HepG2 (cell line): ENCODE results near the gene MCM8. TPM values are rescaled to one million over a fixed set of nuclear protein-coding genes. Genes with fewer than 3 reads are reported as not detected.

Source experiments
- ARHGAP35 ChIP-seq: sonication (generic); formaldehyde crosslinking; IDR thresholded peaks from 2 replicates; pipeline ENCODE4 v1.9.0; 2022; ENCODE audit warnings: mild to moderate bottlenecking, inconsistent platforms, moderate library complexity, missing genetic modification reagents, borderline replicate concordance
- ARNTL ChIP-seq: sonication (generic); formaldehyde crosslinking; IDR thresholded peaks from 2 replicates; pipeline ENCODE4 v1.4.0; 2020; ENCODE audit warnings: mild to moderate bottlenecking, missing genetic modification reagents
- ATF4 ChIP-seq, 2 experiments: fragments of 450-650 bp in 1 of 2; sonication (generic) in 1 of 2; formaldehyde crosslinking; IDR thresholded peaks; 2 replicates each; pipeline versions ENCODE4 v1.5.0 to v1.8.0; 2020 to 2022; ENCODE audit warnings: mild to moderate bottlenecking in 1 of 2, missing genetic modification reagents in 1 of 2
- GTF2F1 ChIP-seq: fragments of 150-350 bp; IDR thresholded peaks from 2 replicates; pipeline ENCODE4 v1.6.1; 2014; ENCODE audit warnings: low read length
- GTF3A ChIP-seq: sonication (generic); formaldehyde crosslinking; conservative IDR thresholded peaks from 2 replicates; pipeline ENCODE4 v1.4.0; 2020; ENCODE audit warnings: mild to moderate bottlenecking, missing genetic modification reagents
- HMG20B ChIP-seq: conservative IDR thresholded peaks from 2 replicates; pipeline ENCODE4 v1.6.1; 2016; ENCODE audit warnings: missing genetic modification reagents, missing compliant biosample characterization
- ISL2 ChIP-seq: sonication (generic); formaldehyde crosslinking; IDR thresholded peaks from 2 replicates; pipeline ENCODE4 v1.5.0; 2020; ENCODE audit warnings: missing genetic modification reagents
- KAT8 ChIP-seq: IDR thresholded peaks from 2 replicates; pipeline ENCODE4 v1.6.1; 2016; ENCODE audit warnings: missing genetic modification reagents, missing compliant biosample characterization
- KLF16 ChIP-seq, 2 experiments: sonication (generic) in 1 of 2; formaldehyde crosslinking in 1 of 2; IDR thresholded peaks; 2 replicates each; pipeline versions ENCODE4 v1.6.1 to v1.8.0; 2016 to 2023; ENCODE audit warnings: missing genetic modification reagents in 2 of 2, missing compliant biosample characterization in 1 of 2
- NFE2L1 ChIP-seq: sonication (generic); formaldehyde crosslinking; IDR thresholded peaks from 2 replicates; pipeline ENCODE4 v1.4.0; 2020; ENCODE audit warnings: missing genetic modification reagents, mild to moderate bottlenecking, borderline replicate concordance
- PITX1 ChIP-seq: sonication (generic); formaldehyde crosslinking; IDR thresholded peaks from 2 replicates; pipeline ENCODE4 v1.5.1; 2020; ENCODE audit warnings: mild to moderate bottlenecking, missing genetic modification reagents
- SETDB1 ChIP-seq: sonication (generic); formaldehyde crosslinking; IDR thresholded peaks from 2 replicates; pipeline ENCODE4 v1.5.1; 2020; ENCODE audit warnings: missing genetic modification reagents, mild to moderate bottlenecking, borderline replicate concordance
- TAF15 ChIP-seq: fragments of 200-400 bp; formaldehyde crosslinking; IDR thresholded peaks from one replicate; pipeline ENCODE4 v1.6.1; 2018; ENCODE audit warnings: mild to moderate bottlenecking, low read depth, low read length; ENCODE audit not compliant: poor library complexity, severe bottlenecking
- THAP11 ChIP-seq: IDR thresholded peaks from 2 replicates; pipeline ENCODE4 v1.6.1; 2016; ENCODE audit warnings: missing biosample characterization, missing genetic modification reagents
- THYN1 ChIP-seq: sonication (generic); formaldehyde crosslinking; IDR thresholded peaks from 2 replicates; pipeline ENCODE4 v1.8.1; 2023; ENCODE audit warnings: low read depth, mild to moderate bottlenecking, moderate library complexity, missing genetic modification reagents, borderline replicate concordance
- ZMYM4 ChIP-seq: sonication (generic); formaldehyde crosslinking; IDR thresholded peaks from 2 replicates; pipeline ENCODE4 v1.8.1; 2023; ENCODE audit warnings: mild to moderate bottlenecking, missing genetic modification reagents
- ZNF468 ChIP-seq: sonication (generic); formaldehyde crosslinking; IDR thresholded peaks from 2 replicates; pipeline ENCODE4 v1.8.0; 2022; ENCODE audit warnings: mild to moderate bottlenecking, moderate library complexity, missing genetic modification reagents
- ZNF552 ChIP-seq: sonication (generic); formaldehyde crosslinking; IDR thresholded peaks from 2 replicates; pipeline ENCODE4 v1.9.0; 2022; ENCODE audit warnings: missing genetic modification reagents, mild to moderate bottlenecking, borderline replicate concordance
- ZNF580 ChIP-seq: IDR thresholded peaks from 2 replicates; pipeline ENCODE4 v1.6.1; 2016; ENCODE audit warnings: low read depth, borderline replicate concordance
- ZNF709 ChIP-seq: sonication (generic); formaldehyde crosslinking; IDR thresholded peaks from 2 replicates; pipeline ENCODE4 v1.5.0; 2020; ENCODE audit warnings: mild to moderate bottlenecking, missing genetic modification reagents
- ZNF720 ChIP-seq: sonication (generic); formaldehyde crosslinking; IDR thresholded peaks from 2 replicates; pipeline ENCODE4 v1.4.0; 2020; ENCODE audit warnings: missing genetic modification reagents
- ZNF766 ChIP-seq: sonication (generic); formaldehyde crosslinking; IDR thresholded peaks from 2 replicates; pipeline ENCODE4 v1.5.0; 2020; ENCODE audit warnings: missing genetic modification reagents, borderline replicate concordance
- ZNF816 ChIP-seq: sonication (generic); formaldehyde crosslinking; IDR thresholded peaks from 2 replicates; pipeline ENCODE4 v1.8.0; 2022; ENCODE audit warnings: missing genetic modification reagents, mild to moderate bottlenecking, borderline replicate concordance
- polyA plus RNA-seq, 8 experiments: library from polyadenylated mRNA; depleted of rRNA in 3 of 8; stranded (reverse) in 7 of 8; unstranded in 1 of 8; fragments of >200 nt; fragmentation: Illumina TruSeq in 4 of 8; extraction: Trizol in 4 of 8; gene quantifications; 2 replicates each; pipeline versions ENCODE4 v1.2.1 to v1.2.3, GENCODE V29; 2011 to 2016; ENCODE audit warnings: low read depth in 4 of 8, missing spikeins in 1 of 8, mixed read lengths in 1 of 8; ENCODE audit not compliant: insufficient read depth in 1 of 8
- total RNA-seq, 5 experiments: library from RNA; depleted of rRNA; stranded (reverse); fragments of >200 nt; fragmentation: Illumina TruSeq; extraction: Trizol; gene quantifications; 2 replicates each; pipeline ENCODE4 v1.2.3, GENCODE V29; 2016; ENCODE audit warnings: low read depth in 1 of 5
- TF ChIP-seq, protein P1 (sequence below): sonication (generic); formaldehyde crosslinking; IDR thresholded peaks from 2 replicates; pipeline ENCODE4 v1.4.0; 2020; ENCODE audit warnings: missing genetic modification reagents, borderline replicate concordance

MCM8 gene
- total and polyA plus RNA-seq, 2 of the 13 experiments (the other 11 are each of a cell fraction or from before 2014, with no cell fraction given): 11.5 to 59.3 TPM

GRCh38 chr20:5950271-5951031 lies at the start of gene MCM8, which contains the start of gene TRMT6 (continued):
- TF ChIP-seq PITX1 (CRISPR knock-in tag) (peak; percentile 85), ZNF766 (CRISPR knock-in tag) (peak; percentile 80; the same call in 1 of the 2 replicates), ATF4 (CRISPR knock-in tag; IDR thresholded peaks at IDR 0.05) (0 out of 4 replicates have a peak, but pooled peaks of 1 of the 2 experiments have one; percentile 76), KLF16 (CRISPR knock-in tag; IDR thresholded peaks at IDR 0.05) (peak in 1 of 2 experiments; percentile 99; a peak in 2 of 4 replicates), ZNF709 (CRISPR knock-in tag) (peak; percentile 89), SETDB1 (CRISPR knock-in tag) (no peak), ZNF580 (CRISPR knock-in tag) (peak; percentile 99; the same call in 1 of the 2 replicates), ZNF720 (0 out of 2 replicates have a peak, but pooled peaks have one; percentile 29), KAT8 (CRISPR knock-in tag) (peak; percentile 100), TAF15 (peak; percentile 82), ZNF552 (CRISPR knock-in tag) (peak; percentile 79; the same call in 1 of the 2 replicates), GTF3A (CRISPR knock-in tag) (no peak; the same call in 1 of the 2 replicates), ARNTL (CRISPR knock-in tag) (peak; percentile 94), ARHGAP35 (CRISPR knock-in tag) (peak; percentile 98), HMG20B (peak; percentile 80), ZNF816 (CRISPR knock-in tag) (peak; percentile 82; the same call in 1 of the 2 replicates), NFE2L1 (CRISPR knock-in tag) (0 out of 2 replicates have a peak, but pooled peaks have one; percentile 62), GTF2F1 (no peak), ZMYM4 (CRISPR knock-in tag) (peak; percentile 99), ZNF468 (CRISPR knock-in tag) (peak; percentile 82; the same call in 1 of the 2 replicates), ISL2 (CRISPR knock-in tag) (peak; percentile 85), THYN1 (CRISPR knock-in tag) (no peak), THAP11 (CRISPR knock-in tag) (peak; percentile 97)
- TF ChIP-seq, protein P1, sequence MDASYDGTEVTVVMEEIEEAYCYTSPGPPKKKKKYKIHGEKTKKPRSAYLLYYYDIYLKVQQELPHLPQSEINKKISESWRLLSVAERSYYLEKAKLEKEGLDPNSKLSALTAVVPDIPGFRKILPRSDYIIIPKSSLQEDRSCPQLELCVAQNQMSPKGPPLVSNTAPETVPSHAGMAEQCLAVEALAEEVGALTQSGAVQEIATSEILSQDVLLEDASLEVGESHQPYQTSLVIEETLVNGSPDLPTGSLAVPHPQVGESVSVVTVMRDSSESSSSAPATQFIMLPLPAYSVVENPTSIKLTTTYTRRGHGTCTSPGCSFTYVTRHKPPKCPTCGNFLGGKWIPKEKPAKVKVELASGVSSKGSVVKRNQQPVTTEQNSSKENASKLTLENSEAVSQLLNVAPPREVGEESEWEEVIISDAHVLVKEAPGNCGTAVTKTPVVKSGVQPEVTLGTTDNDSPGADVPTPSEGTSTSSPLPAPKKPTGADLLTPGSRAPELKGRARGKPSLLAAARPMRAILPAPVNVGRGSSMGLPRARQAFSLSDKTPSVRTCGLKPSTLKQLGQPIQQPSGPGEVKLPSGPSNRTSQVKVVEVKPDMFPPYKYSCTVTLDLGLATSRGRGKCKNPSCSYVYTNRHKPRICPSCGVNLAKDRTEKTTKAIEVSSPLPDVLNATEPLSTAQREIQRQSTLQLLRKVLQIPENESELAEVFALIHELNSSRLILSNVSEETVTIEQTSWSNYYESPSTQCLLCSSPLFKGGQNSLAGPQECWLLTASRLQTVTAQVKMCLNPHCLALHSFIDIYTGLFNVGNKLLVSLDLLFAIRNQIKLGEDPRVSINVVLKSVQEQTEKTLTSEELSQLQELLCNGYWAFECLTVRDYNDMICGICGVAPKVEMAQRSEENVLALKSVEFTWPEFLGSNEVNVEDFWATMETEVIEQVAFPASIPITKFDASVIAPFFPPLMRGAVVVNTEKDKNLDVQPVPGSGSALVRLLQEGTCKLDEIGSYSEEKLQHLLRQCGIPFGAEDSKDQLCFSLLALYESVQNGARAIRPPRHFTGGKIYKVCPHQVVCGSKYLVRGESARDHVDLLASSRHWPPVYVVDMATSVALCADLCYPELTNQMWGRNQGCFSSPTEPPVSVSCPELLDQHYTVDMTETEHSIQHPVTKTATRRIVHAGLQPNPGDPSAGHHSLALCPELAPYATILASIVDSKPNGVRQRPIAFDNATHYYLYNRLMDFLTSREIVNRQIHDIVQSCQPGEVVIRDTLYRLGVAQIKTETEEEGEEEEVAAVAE (CRISPR knock-in tag): peak; percentile 94
